Breast epithelium (tissue), 4 donors: ENCODE data around the gene ETFDH. TPM values are rescaled to one million over a fixed set of nuclear protein-coding genes. Genes with fewer than 3 reads are reported as not detected.
"Not testable (repeated sequence)": the region's sequence is repeated elsewhere in the genome, so short reads cannot be mapped to it uniquely, and the experiment has no call there.

Source experiments
- DNase-seq, 2 donors: peaks; one replicate each; pipeline ENCODE4 v3.0.0-alpha.2; 2019; ENCODE audit warnings: low spot score in 2 of 2
- H3K27ac ChIP-seq, 2 donors: fragments of 200-600 bp; sonication (generic) in 1 of 2; one replicate each; pipeline ENCODE4 v1.5.1; 2016 to 2019; ENCODE audit warnings: mild to moderate bottlenecking in 1 of 2
- H3K27me3 ChIP-seq, 2 donors: fragments of 200-600 bp; sonication (generic) in 1 of 2; one replicate each; pipeline versions ENCODE4 v1.5.1 to v1.6.0; 2017 to 2019; ENCODE audit warnings: control low read depth in 1 of 2, mild to moderate bottlenecking in 1 of 2
- H3K36me3 ChIP-seq: fragments of 200-600 bp; one replicate; pipeline ENCODE4 v1.5.1; 2019
- H3K4me1 ChIP-seq, 2 donors: fragments of 200-600 bp; sonication (generic); one replicate each; pipeline ENCODE4 v1.5.1; 2016 to 2019; ENCODE audit warnings: control low read depth in 1 of 2
- H3K4me3 ChIP-seq, 3 donors: fragments of 200-600 bp; sonication (generic); 1 replicate in 2 of 3; 2 replicates in 1 of 3; pipeline ENCODE4 v1.5.1; 2016 to 2019; ENCODE audit warnings: mild to moderate bottlenecking in 3 of 3, moderate library complexity in 2 of 3
- H3K9me3 ChIP-seq, 2 donors: fragments of 200-600 bp; sonication (generic) in 1 of 2; one replicate each; pipeline ENCODE4 v1.5.1; 2016 to 2019; ENCODE audit warnings: control low read depth in 1 of 2
- POLR2A ChIP-seq: fragments of 450-650 bp; IDR thresholded peaks from one replicate; pipeline ENCODE4 v1.6.1; 2016; ENCODE audit warnings: antibody characterized with exemption, mild to moderate bottlenecking, moderate library complexity
- POLR2AphosphoS5 ChIP-seq, 3 donors: sonication (generic); formaldehyde crosslinking; IDR thresholded peaks; one replicate each; pipeline ENCODE4 v1.6.1; 2017; ENCODE audit warnings: antibody characterized with exemption in 3 of 3
- intact Hi-C: fragments of 100-400 bp; cut with DNase I; formaldehyde crosslinking; loops from one replicate; pipeline ENCODE4 v1.15.1; 2023; ENCODE audit warnings: low total_unique reads
- total RNA-seq, 3 donors: library from RNA; depleted of rRNA; stranded (reverse); fragments of >200 nt; gene quantifications; one replicate each; pipeline ENCODE4 v1.1.0, GENCODE V29; 2016
- TF ChIP-seq, protein P1 (sequence below), 3 donors: fragments of 450-650 bp; IDR thresholded peaks; one replicate each; pipeline ENCODE4 v1.5.1; 2016 to 2017; ENCODE audit warnings: antibody characterized with exemption in 3 of 3, mild to moderate bottlenecking in 3 of 3, moderate library complexity in 3 of 3

Gene ETFDH
- total RNA-seq, 3 donors from 2014 or later: 36.2 to 40.6 (median 39.7) TPM

DNA sequence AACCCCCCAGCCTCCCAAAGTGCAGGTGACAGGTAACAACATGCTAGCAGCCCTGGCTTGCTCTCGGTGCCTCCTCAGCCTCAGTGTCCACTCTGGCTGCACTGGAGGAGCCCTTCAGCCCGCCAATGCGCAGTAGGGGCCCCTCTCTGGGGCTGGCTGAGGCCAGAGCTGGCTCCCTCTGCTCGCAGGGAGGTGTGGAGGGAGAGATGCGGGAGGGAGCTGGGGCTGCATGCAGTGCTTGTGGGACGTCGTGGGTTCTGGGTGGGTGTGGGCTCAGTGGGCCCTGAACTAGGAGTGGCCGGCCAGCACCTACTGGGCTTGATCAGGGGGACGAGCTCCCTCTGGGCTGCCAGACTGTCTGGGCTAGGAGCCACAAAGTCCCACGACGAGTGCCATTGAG, 14.8 kb upstream of the ETFDH start:
- H3K4me1 ChIP-seq: no peaks in the 10 kb centered on the region
- DNase-seq: no peak
- H3K4me3 ChIP-seq: no peak overlapping the region
- no peaks in the 10 kb centered on the region for H3K9me3 ChIP-seq
- TF ChIP-seq POLR2AphosphoS5 (IDR thresholded peaks at IDR 0.05): no peak
- TF ChIP-seq, protein P1, sequence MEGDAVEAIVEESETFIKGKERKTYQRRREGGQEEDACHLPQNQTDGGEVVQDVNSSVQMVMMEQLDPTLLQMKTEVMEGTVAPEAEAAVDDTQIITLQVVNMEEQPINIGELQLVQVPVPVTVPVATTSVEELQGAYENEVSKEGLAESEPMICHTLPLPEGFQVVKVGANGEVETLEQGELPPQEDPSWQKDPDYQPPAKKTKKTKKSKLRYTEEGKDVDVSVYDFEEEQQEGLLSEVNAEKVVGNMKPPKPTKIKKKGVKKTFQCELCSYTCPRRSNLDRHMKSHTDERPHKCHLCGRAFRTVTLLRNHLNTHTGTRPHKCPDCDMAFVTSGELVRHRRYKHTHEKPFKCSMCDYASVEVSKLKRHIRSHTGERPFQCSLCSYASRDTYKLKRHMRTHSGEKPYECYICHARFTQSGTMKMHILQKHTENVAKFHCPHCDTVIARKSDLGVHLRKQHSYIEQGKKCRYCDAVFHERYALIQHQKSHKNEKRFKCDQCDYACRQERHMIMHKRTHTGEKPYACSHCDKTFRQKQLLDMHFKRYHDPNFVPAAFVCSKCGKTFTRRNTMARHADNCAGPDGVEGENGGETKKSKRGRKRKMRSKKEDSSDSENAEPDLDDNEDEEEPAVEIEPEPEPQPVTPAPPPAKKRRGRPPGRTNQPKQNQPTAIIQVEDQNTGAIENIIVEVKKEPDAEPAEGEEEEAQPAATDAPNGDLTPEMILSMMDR (IDR thresholded peaks at IDR 0.05): no peak
- TF ChIP-seq POLR2A: no peak
- no peaks in the 10 kb centered on the region for H3K36me3 ChIP-seq
- intact Hi-C loops: no loop called here
- no peak overlapping the region for H3K27ac ChIP-seq
- no peaks in the 10 kb centered on the region for H3K27me3 ChIP-seq

DNA sequence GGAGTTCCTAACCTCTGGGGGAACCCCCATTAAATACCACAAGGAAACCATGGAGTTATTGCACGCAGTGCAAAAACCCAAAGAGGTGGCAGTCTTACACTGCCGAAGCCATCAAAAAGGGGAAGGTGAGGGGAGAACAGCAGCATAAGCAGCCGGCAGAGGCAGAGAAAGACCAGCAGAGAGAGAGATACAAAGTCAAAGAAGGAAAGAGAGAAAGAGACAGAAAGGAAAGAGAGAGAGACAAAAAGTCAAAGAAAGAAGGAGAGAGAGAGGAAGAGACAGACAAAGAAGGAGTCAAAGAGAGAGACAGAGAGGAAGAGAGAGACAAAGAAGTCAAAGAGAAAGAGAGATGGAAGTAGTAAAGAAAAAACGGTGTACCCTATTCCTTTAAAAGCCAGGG, 8.8 kb upstream of the ETFDH start:
- H3K4me1 ChIP-seq, H3K27ac ChIP-seq, H3K9me3 ChIP-seq, DNase-seq, H3K27me3 ChIP-seq, H3K4me3 ChIP-seq, intact Hi-C loops, H3K36me3 ChIP-seq: not testable (repeated sequence)

DNA sequence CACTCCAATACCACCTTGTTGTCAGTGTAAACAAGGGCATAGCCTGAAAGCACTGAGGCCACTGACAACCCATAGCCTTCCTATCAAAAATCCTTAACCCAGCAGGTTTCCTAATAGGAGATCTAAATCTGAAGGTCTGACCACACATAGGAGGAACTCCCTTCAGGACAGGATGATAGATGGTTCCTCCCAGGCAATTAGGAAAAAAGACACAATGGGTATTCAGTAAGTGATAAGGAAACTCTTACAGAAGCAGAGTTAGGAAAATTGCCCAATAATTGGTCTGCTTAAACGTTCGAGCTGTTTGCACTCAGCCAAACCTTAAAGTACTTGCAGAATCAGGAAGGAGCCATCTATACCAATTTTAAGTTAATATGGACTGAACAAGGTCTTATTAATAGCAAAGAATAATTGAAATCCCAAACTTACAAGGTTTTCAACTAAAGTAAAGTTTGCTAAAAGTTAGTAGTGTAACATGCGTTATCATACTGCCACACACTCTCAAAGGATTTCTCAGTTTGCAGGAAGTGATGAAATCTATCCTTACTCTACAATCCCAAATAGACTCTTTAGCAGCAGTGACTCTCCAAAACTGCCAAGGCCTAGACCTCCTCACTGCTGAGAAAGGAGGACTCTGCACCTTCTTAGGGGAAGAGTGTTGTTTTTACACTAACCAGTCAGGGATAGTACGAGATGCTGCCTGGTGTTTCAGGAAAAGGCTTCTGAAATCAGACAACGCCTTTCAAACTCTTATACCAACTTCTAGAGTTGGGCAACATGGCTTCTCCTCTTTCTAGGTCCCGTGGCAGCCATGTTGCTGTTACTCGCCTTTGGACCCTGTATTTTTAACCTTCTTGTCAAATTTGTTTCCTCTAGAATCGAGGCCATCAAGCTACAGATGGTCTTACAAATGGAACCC, 8.1 kb upstream of the ETFDH start:
- DNase-seq, H3K4me1 ChIP-seq, H3K4me3 ChIP-seq, intact Hi-C loops, H3K27me3 ChIP-seq, H3K36me3 ChIP-seq, H3K27ac ChIP-seq, H3K9me3 ChIP-seq: not testable (repeated sequence)

DNA sequence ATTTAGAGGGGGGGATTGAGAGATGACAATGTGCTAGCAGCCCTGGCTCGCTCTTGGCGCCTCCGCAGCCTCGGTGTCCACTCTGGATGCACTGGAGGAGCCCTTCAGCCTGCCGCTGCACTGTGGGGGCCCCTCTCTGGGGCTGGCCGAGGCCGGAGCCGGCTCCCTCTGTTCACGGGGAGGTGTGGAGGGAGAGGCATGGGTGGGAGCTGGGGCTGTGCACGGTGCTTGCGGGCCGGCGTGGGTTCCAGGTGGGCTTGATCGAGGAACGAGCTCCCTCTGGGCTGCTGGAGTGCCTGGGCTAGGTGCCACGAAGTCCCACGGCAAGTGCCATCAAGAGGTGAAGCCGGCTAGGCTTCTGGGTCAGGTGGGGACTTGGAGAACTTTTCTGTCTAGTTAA, 7.3 kb upstream of the ETFDH start:
- Histone ChIP-seq H3K4me1 (no peaks in the 10 kb centered on the region), H3K9me3 (no peaks in the 10 kb centered on the region), H3K4me3 (no peak overlapping the region), H3K27me3 (no peaks in the 10 kb centered on the region), H3K27ac (no peak overlapping the region), H3K36me3 (no peaks in the 10 kb centered on the region)
- no peak for DNase-seq
- TF ChIP-seq POLR2A (no peak), POLR2AphosphoS5 (IDR thresholded peaks at IDR 0.05) (no peak)
- TF ChIP-seq, protein P1 (IDR thresholded peaks at IDR 0.05): no peak
- intact Hi-C loops: no loop called here

DNA sequence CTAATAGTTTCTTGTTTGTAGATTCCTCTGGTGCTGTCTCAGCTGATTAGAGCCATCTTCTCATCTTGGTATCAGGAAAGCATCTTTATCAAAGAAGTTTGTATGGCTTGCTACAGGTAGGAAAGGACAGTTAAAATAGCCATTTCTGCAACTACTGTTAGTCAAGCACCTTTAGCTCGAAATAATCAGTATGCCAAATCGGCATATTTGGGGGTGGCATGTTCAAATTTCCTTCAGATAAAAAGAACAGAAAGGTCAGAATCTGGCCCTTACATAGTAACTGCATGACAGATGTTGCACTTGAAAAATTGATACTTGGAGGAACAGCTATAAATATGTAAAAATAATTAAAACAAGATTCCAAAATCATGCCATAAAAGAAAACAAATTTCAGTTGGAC, 5.2 kb upstream of the ETFDH start:
- H3K27me3 ChIP-seq: no peaks in the 10 kb centered on the region
- H3K9me3 ChIP-seq: no peaks in the 10 kb centered on the region
- DNase-seq: no peak
- no peak for TF ChIP-seq POLR2A
- TF ChIP-seq, protein P1 (IDR thresholded peaks at IDR 0.05): no peak
- intact Hi-C loops: no loop called here
- H3K36me3 ChIP-seq: no peaks in the 10 kb centered on the region
- H3K4me1 ChIP-seq: peaks cover 3 to 4% of the 10 kb centered on the region in 2 donors
- H3K4me3 ChIP-seq: no peak overlapping the region
- H3K27ac ChIP-seq: no peak overlapping the region

DNA sequence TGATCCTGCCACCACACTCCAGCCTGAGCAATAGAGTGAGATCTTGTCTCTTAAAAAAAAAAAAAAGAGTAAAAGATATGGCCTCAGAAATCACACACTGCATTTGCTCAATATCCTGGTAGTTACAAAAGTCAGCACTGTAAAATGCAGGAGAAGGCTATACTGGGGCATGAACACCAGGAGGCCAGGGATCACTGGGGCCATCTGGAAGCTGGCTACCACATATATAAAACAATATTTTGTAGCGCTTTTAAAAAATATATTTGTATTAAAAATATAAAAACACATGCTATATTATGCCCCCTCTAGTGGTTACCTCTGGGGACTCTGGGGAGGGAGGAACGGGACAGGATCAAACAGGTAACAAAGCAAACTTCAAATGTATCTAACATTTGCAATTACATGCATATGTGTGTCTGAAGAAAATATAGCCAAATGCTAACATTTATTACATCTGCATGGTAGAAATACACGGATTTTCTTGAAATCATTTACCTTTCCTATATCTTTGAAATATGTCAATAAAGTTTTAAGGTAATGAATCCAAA, 4.4 kb upstream of the ETFDH start:
- Histone ChIP-seq H3K4me3 (no peak overlapping the region), H3K4me1 (peaks cover 3 to 4% of the 10 kb centered on the region in 2 donors), H3K27ac (no peak overlapping the region), H3K36me3 (no peaks in the 10 kb centered on the region), H3K27me3 (no peaks in the 10 kb centered on the region), H3K9me3 (no peaks in the 10 kb centered on the region)
- TF ChIP-seq, protein P1 (IDR thresholded peaks at IDR 0.05): peak in 2 of 3 donors; percentile 14 to 16
- TF ChIP-seq POLR2AphosphoS5 (IDR thresholded peaks at IDR 0.05): no peak
- no peak for DNase-seq
- intact Hi-C loops: no loop called here
